ENCODE measurements around the gene MYT1.

The MYT1 gene

DNA sequence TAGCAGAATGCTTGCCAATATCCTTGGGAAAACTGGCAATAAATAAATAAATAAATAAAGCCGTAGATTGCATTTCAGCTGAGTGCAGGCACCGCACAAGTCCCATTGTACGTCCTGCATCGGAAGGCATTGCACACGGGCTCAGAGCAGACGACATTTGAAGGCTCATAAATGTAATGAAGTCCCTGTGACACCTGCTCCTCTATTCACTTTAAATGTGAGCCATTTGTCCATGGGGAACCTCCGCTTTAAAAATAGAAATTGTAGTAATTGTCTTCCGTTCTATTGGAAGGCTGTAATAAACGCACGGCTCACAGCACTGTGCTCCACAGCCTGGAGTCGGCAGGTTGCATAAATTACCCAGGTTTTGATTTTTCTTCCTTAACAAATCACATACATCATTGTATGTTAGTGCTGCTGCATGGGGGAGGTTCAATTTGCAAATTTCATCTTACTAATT lies 32.6 kb downstream of the MYT1 start:
- WGBS, 2 experiments (ENCODE audit: insufficient coverage in 2 of 2) = 89 to 94% methylated on average over 7 to 10 of the region's 11 CpGs
- Histone ChIP-seq H3K9me3 (ENCODE audit: control insufficient read depth, low read length) (no peaks in the 10 kb centered on the region), H3K27ac (ENCODE audit: low read depth, low read length, severe bottlenecking) (no peak overlapping the region), H3K36me3 (ENCODE audit: control insufficient read depth, insufficient read depth, low read length) (no peaks in the 10 kb centered on the region), H3K4me1 (ENCODE audit: control insufficient read depth, insufficient read depth, low read length, poor library complexity, severe bottlenecking) (no peaks in the 10 kb centered on the region), H3K4me3 (ENCODE audit: extremely low read depth, insufficient read depth, low read length, poor library complexity, severe bottlenecking) (no peak overlapping the region)

GRCh38 chr20:64198347-64198746 lies 34.1 kb downstream of the MYT1 start:
- H3K4me3 ChIP-seq (ENCODE audit: extremely low read depth, insufficient read depth, low read length, poor library complexity, severe bottlenecking) = no peak overlapping the region
- no peaks in the 10 kb centered on the region for H3K36me3 ChIP-seq (ENCODE audit: control insufficient read depth, insufficient read depth, low read length)
- peaks cover 3% of the 10 kb centered on the region for H3K4me1 ChIP-seq (ENCODE audit: control insufficient read depth, insufficient read depth, low read length, poor library complexity, severe bottlenecking)
- no peaks in the 10 kb centered on the region for H3K9me3 ChIP-seq (ENCODE audit: control insufficient read depth, low read length)
- WGBS, 2 experiments (ENCODE audit: insufficient coverage in 2 of 2) = 93 to 95% methylated on average over 5 to 8 of the region's 9 CpGs
- no peak overlapping the region for H3K27ac ChIP-seq (ENCODE audit: low read depth, low read length, severe bottlenecking)

DNA sequence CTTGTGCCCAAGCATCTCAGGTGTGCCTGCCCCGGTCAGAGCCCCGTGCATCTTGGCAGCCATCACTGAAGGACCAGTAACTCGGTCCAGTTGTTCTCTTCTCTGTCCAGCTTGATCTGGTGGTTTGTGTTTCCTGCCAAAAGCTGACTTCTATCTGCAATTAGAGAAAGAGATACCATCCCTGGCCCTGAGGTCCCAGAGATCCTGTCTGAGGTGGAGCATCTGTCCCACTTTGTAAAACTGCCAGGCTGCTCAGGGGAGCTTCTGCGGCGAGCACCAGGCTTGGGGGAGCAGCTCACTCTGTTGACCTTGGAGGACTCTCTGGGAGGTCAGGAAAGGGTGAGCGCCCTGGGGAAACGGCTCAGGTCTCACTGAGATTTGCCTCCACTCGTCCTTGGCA lies 35.1 kb downstream of the MYT1 start:
- 90 to 92% methylated on average over 7 of the region's 8 CpGs for WGBS, 2 experiments (ENCODE audit: insufficient coverage in 2 of 2)
- Histone ChIP-seq H3K4me3 (ENCODE audit: extremely low read depth, insufficient read depth, low read length, poor library complexity, severe bottlenecking) (no peak overlapping the region), H3K36me3 (ENCODE audit: control insufficient read depth, insufficient read depth, low read length) (no peaks in the 10 kb centered on the region), H3K9me3 (ENCODE audit: control insufficient read depth, low read length) (no peaks in the 10 kb centered on the region), H3K4me1 (ENCODE audit: control insufficient read depth, insufficient read depth, low read length, poor library complexity, severe bottlenecking) (peaks cover 7% of the 10 kb centered on the region), H3K27ac (ENCODE audit: low read depth, low read length, severe bottlenecking) (no peak overlapping the region)

GRCh38 chr20:64200740-64201139 lies 36.5 kb downstream of the MYT1 start:
- 89 to 91% methylated on average over 16 of the region's 16 CpGs for WGBS, 2 experiments (ENCODE audit: insufficient coverage in 2 of 2)
- Histone ChIP-seq H3K4me3 (ENCODE audit: extremely low read depth, insufficient read depth, low read length, poor library complexity, severe bottlenecking) (no peak overlapping the region), H3K27ac (ENCODE audit: low read depth, low read length, severe bottlenecking) (no peak overlapping the region), H3K9me3 (ENCODE audit: control insufficient read depth, low read length) (no peaks in the 10 kb centered on the region), H3K36me3 (ENCODE audit: control insufficient read depth, insufficient read depth, low read length) (no peaks in the 10 kb centered on the region), H3K4me1 (ENCODE audit: control insufficient read depth, insufficient read depth, low read length, poor library complexity, severe bottlenecking) (peaks cover 7% of the 10 kb centered on the region)

DNA sequence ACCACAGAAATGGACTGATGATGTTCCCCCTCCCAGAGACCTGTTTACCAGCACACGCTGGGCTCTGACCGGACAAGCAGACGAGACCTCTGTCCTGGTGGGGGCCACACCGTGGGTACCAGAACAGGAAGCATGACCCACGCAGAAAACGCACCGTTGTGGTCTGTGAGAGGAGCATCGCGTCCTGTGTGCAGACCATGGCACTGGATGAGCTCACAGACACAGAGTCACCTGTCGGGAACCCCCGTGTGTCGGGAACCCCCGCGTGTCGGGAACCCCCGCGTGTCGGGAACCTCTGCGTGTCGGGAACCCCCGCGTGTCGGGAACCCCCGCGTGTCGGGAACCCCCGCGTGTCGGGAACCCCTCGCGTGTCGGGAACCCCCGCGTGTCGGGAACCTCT lies 37.4 kb downstream of the MYT1 start:
- Histone ChIP-seq H3K9me3 (ENCODE audit: control insufficient read depth, low read length) (no peaks in the 10 kb centered on the region), H3K27ac (ENCODE audit: low read depth, low read length, severe bottlenecking) (no peak overlapping the region), H3K4me1 (ENCODE audit: control insufficient read depth, insufficient read depth, low read length, poor library complexity, severe bottlenecking) (peaks cover 7% of the 10 kb centered on the region), H3K4me3 (ENCODE audit: extremely low read depth, insufficient read depth, low read length, poor library complexity, severe bottlenecking) (no peak overlapping the region), H3K36me3 (ENCODE audit: control insufficient read depth, insufficient read depth, low read length) (no peaks in the 10 kb centered on the region)
- WGBS, 2 experiments (ENCODE audit: insufficient coverage in 2 of 2) = 94 to 98% methylated on average over 19 to 22 of the region's 35 CpGs

GRCh38 chr20:64203037-64203777 lies 39.0 kb downstream of the MYT1 start:
- 79 to 88% methylated on average over 9 to 17 of the region's 17 CpGs for WGBS, 2 experiments (ENCODE audit: insufficient coverage in 2 of 2)
- no peak overlapping the region for H3K27ac ChIP-seq (ENCODE audit: low read depth, low read length, severe bottlenecking)
- peaks cover 7% of the 10 kb centered on the region for H3K4me1 ChIP-seq (ENCODE audit: control insufficient read depth, insufficient read depth, low read length, poor library complexity, severe bottlenecking)
- no peaks in the 10 kb centered on the region for H3K36me3 ChIP-seq (ENCODE audit: control insufficient read depth, insufficient read depth, low read length)
- no peak overlapping the region for H3K4me3 ChIP-seq (ENCODE audit: extremely low read depth, insufficient read depth, low read length, poor library complexity, severe bottlenecking)
- no peaks in the 10 kb centered on the region for H3K9me3 ChIP-seq (ENCODE audit: control insufficient read depth, low read length)

GRCh38 chr20:64205611-64206026 lies 41.4 kb downstream of the MYT1 start:
- Histone ChIP-seq H3K4me1 (ENCODE audit: control insufficient read depth, insufficient read depth, low read length, poor library complexity, severe bottlenecking) (peaks cover 7% of the 10 kb centered on the region), H3K9me3 (ENCODE audit: control insufficient read depth, low read length) (no peaks in the 10 kb centered on the region), H3K36me3 (ENCODE audit: control insufficient read depth, insufficient read depth, low read length) (no peaks in the 10 kb centered on the region), H3K27ac (ENCODE audit: low read depth, low read length, severe bottlenecking) (no peak overlapping the region), H3K4me3 (ENCODE audit: extremely low read depth, insufficient read depth, low read length, poor library complexity, severe bottlenecking) (no peak overlapping the region)
- whole genome bisulfite sequencing, 2 experiments (ENCODE audit: insufficient coverage in 2 of 2) = 86 to 90% methylated on average over 16 to 17 of the region's 17 CpGs

DNA sequence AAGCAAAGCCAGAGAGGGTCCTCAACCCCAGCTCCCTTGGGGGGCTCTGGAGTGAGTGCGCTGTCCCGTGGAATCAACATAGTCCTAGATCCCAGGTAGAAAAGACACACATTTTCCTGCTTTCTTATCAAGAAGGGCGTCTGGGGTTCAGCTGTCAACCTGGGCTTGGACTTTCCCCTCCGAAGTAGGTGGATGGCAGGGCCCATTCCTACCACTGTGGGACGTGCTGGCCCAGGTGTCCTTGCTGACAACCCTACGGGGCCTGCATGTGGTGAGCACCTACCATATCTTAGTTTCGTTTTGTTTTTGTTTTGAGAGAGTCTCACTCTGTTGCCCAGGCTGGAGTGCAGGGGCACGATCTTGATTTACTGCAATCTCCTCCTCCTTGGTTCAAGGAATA lies 42.4 kb downstream of the MYT1 start:
- H3K9me3 ChIP-seq (ENCODE audit: control insufficient read depth, low read length) = no peaks in the 10 kb centered on the region
- WGBS, 2 experiments (ENCODE audit: insufficient coverage in 2 of 2) = 96 to 97% methylated on average over 6 to 8 of the region's 8 CpGs
- H3K36me3 ChIP-seq (ENCODE audit: control insufficient read depth, insufficient read depth, low read length) = no peaks in the 10 kb centered on the region
- H3K4me1 ChIP-seq (ENCODE audit: control insufficient read depth, insufficient read depth, low read length, poor library complexity, severe bottlenecking) = peaks cover 7% of the 10 kb centered on the region
- H3K4me3 ChIP-seq (ENCODE audit: extremely low read depth, insufficient read depth, low read length, poor library complexity, severe bottlenecking) = no peak overlapping the region
- H3K27ac ChIP-seq (ENCODE audit: low read depth, low read length, severe bottlenecking) = no peak overlapping the region

DNA sequence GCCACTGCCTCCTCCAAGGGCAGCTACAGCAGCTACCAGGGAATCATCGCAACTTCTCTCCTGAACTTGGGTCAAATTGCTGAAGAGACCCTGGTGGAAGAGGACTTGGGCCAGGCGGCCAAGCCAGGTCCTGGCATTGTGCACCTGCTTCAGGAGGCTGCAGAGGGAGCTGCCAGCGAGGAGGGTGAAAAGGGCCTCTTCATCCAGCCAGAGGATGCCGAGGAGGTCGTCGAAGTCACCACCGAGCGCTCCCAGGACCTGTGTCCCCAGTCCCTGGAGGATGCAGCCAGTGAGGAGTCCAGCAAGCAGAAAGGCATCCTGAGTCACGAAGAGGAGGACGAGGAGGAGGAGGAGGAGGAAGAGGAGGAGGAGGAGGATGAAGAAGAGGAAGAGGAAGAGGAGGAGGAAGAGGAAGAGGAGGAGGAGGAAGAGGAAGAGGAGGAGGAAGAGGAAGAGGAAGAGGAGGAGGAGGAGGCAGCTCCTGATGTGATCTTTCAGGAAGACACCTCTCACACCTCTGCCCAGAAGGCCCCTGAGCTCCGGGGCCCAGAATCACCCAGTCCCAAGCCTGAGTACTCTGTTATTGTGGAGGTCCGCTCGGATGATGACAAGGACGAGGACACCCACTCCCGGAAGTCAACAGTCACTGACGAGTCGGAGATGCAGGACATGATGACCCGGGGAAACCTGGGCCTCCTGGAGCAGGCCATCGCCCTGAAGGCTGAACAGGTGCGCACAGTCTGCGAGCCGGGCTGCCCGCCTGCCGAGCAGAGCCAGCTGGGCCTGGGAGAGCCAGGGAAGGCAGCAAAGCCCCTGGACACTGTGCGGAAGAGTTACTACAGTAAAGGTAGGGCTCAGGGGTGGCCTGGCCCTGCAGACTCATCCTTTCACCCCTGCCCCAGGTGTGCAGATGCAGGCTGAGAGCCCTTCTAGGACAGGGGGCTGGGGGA lies 43.7 kb downstream of the MYT1 start:
- H3K4me3 ChIP-seq (ENCODE audit: extremely low read depth, insufficient read depth, low read length, poor library complexity, severe bottlenecking) = no peak overlapping the region
- H3K27ac ChIP-seq (ENCODE audit: low read depth, low read length, severe bottlenecking) = no peak overlapping the region
- no peaks in the 10 kb centered on the region for H3K36me3 ChIP-seq (ENCODE audit: control insufficient read depth, insufficient read depth, low read length)
- no peaks in the 10 kb centered on the region for H3K9me3 ChIP-seq (ENCODE audit: control insufficient read depth, low read length)
- WGBS, 2 experiments (ENCODE audit: insufficient coverage in 2 of 2) = 90 to 93% methylated on average over 25 of the region's 25 CpGs
- H3K4me1 ChIP-seq (ENCODE audit: control insufficient read depth, insufficient read depth, low read length, poor library complexity, severe bottlenecking) = peaks cover 7% of the 10 kb centered on the region

- no peaks in the 10 kb centered on the region for H3K4me1 ChIP-seq (ENCODE audit: control insufficient read depth, insufficient read depth, low read length, poor library complexity, severe bottlenecking)
- WGBS, 2 experiments (ENCODE audit: insufficient coverage in 2 of 2) = 89 to 90% methylated on average over 6 to 7 of the region's 7 CpGs
- no peak overlapping the region for H3K4me3 ChIP-seq (ENCODE audit: extremely low read depth, insufficient read depth, low read length, poor library complexity, severe bottlenecking)
- no peaks in the 10 kb centered on the region for H3K9me3 ChIP-seq (ENCODE audit: control insufficient read depth, low read length)
- H3K36me3 ChIP-seq (ENCODE audit: control insufficient read depth, insufficient read depth, low read length) = no peaks in the 10 kb centered on the region
- no peak overlapping the region for H3K27ac ChIP-seq (ENCODE audit: low read depth, low read length, severe bottlenecking)
Observed at GRCh38 chr20:64209148-64209547, 44.9 kb downstream of the MYT1 start.

Measured in mesodermal cell (in vitro differentiated cells).